Stimulated activated CD8-positive, alpha-beta memory T cell treated with anti-CD3 and anti-CD28 coated beads, Interleukin-15, amount 100 ng/mL, for 24 hours (primary cell): ENCODE results near the gene ZNF174.
A peak's percentile ranks its signal among the peaks of the same experiment; 100 is the strongest.

Experiments
- DNase-seq: peaks from one replicate; pipeline ENCODE4 v3.0.0-alpha.2; 2020; ENCODE audit warnings: low read depth

The ZNF174 gene

DNA sequence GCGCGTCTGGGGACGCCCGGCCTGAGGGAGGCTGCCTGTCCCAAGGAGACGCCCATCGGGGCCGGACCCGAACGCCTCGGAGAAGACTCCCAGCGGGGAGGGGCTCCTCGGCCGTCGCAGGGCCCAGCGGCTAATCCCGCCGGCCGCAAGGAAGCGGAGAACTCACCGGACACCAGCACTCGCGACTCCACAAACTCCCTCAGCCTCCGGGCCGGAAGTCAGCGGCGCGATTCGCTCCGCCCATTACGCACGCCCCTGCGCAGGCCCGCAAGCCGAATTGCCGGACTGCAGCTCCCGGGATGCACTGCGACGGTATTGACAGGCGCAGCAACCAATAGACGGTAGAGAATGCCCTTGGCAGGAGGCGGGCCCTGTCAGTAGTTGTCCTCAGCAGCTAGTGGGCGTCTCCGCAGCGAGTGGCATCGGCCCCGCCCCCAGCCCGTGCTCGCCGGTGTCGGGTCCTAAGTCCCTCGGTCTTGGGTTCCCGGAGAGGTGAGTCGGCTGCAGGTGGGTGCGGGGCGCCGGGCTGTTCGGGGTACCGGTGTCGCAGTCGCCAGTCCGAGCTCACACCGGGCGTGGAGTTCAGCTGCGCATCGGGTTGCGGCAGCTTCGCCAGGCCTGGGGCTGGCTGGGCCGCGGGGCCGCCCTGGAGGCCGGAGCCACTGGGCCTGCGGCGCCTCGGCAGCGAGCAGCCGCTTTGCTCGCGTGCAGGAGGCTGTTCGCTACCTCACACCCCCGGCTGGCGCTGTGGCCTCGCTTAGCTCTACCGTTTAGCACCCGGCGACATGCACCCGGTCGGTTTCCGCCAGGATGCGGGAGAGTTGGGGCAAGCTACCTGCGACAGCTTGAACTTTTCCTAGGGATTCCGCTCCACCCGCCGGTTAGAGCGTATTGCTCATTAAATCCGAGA, at the start of gene ZNF174, which contains the start of gene ZSCAN32:
TSS of gene ZNF174 (plus strand) at position 437 of the 910 bp plus-strand sequence. CDS start 790 bp downstream, outside the sequence.
TSS of gene ZSCAN32 (minus strand) at position 226 of the 910 bp plus-strand sequence. CDS start 3,447 bp downstream, outside the sequence.
- DNase-seq = peak; percentile 86

DNA sequence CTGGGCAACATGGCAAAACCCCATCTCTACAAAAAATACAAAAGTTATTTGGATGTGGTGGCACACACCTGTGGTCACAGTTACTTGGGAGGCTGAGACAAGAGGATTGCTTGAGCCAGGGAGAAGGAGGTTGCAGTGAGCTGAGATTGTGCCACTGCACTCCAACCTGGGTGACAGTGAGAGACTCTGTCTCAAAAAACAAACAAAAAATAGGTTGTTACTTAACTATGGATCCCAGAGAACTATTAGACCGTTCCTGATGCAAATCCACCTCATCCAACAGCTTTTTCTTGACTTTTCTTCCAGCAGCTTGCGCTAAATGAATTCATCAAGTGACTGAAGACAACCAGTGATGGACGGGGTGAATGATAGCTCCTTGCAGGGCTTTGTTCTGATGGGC, 45.4 kb upstream of the ZNF174 start, which contains the start of gene OR2C1:
TSS of gene OR2C1 (plus strand) at position 301 of the 400 bp plus-strand sequence. CDS start at position 353, 52 bp downstream.
- DNase-seq = no peak

DNA sequence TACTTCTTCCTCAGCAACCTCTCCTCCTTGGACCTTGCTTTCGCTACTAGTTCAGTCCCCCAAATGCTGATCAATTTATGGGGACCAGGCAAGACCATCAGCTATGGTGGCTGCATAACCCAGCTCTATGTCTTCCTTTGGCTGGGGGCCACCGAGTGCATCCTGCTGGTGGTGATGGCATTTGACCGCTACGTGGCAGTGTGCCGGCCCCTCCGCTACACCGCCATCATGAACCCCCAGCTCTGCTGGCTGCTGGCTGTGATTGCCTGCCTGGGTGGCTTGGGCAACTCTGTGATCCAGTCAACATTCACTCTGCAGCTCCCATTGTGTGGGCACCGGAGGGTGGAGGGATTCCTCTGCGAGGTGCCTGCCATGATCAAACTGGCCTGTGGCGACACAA, 44.9 kb upstream of the ZNF174 start:
- DNase-seq = no peak

DNA sequence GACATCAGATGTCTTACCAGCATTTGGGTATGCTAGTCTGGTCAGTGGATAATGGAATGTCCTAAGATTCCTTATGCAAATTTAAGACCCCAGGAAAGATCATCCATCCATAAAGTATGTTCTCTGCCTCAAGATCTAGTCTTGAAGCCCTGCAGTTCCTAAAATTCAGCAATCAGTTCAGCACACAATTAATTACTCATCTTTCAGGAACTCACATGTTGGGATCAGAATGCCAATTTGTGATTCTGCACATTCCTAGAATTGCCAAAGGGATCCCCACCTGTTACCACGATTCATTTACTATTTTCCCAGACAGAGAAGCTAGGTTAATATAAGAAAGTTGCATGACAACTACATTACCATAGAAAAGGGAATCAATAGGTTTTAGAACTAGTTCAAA, 42.1 kb upstream of the ZNF174 start:
- DNase-seq = no peak

DNA sequence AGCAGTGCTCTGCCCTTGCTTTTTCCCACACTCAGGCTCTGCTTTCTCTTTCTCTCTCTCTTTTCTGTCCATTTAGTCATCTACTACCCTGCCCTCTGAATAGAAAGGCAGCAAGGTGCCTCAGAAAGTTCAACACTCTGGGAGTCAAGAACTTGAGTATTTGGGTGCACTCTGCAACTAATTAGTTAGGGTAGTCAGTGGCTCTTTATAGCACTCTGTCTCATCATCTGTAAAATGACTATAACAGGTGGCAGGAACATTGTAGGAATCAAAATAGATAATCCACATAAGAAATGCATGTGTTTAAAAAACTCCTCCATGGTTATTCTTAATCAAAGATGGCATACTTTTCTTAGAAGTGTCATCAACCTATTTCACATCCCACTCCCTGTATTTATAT, 38.1 kb upstream of the ZNF174 start:
- no peak for DNase-seq

DNA sequence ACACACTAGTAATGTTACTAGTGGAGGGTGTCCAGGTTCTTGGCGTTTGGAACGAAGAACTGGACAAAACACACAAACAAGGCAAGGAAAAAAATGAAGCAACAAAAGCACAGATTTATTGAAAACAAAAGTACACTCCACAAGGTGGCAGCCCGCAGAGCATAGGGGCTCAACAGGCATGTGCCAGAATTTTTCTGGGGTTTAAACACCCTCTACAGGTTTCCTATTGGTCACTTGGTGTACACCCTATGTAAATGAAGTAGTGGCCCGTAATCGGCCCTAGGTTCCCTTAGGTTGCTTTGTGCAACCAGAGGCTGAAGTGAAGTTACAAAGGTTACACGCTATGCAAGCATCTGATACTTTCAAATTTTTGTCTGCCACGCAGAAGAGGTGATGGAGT, 37.2 kb upstream of the ZNF174 start:
- no peak for DNase-seq

DNA sequence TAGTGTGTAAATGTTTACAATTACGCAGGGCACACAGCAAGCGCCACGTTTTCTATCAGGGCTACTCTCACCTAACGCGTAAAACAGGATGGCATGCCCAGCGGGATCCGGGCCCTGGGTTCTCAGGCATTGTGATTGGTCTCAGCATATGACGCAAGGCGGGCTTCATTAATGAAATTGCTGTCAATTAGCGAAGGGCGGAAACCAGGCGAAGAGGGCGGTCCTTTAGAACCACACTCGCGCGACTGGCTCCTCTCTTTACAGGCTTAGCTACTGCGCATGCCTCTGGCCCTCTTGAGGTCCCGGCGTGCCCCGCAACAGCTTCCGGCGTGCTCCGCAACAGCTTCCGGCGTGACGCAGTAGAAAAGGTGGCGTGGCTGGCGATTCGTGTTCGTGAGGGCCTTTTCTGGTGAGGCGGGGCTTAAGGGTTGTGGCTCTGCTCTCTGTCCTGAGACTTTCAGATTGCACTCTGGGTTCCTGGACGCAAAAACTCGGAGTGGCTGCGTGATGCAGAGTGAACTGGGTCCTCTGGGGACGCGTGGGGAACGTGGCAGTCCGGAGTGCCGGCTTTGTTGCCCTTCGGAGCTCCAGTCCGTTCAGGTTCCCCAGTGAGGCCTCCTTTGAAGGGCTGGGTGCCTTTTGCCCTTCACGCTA, 36.1 kb upstream of the ZNF174 start:
- peak; percentile 52 for DNase-seq

DNA sequence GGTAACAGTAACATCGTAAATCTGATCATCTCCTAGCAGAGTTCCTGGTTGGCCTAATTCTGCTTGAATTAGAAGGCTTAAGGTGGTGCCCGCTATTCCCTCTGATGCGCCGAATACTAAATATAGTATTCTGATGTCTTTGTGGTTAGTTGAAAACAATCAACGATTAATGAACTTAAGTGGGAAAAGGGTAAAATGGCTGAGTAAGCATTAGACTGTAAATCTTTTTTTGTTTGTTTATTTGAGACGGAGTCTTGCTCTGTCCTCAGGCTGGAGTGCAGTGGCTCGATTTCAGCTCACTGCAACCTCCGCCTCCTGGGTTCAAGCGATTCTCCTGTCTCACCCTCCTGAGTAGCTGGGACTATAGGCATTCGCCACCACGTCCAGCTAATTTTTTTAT, 31.9 kb upstream of the ZNF174 start:
- DNase-seq = no peak

DNA sequence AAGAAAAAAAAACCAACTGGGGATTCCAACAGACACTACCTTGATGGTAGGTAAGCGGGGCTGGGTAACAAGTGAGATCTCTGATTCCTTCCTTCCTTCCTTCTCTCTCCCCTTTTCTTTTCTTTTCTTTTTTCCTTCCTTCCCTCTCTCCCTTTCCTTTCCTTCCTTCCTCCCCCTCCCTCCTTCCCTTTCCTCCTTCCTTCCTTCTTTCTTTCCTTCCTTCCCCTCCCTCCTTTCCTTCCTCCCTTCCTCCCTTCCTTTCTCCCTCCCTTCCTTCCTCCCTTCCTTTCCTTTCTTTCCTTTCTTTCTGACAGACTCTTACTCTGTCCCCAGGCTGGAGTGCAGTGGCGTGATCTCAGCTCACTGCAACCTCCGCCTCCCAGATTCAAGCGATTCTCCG, 25.3 kb upstream of the ZNF174 start:
- DNase-seq = no peak

DNA sequence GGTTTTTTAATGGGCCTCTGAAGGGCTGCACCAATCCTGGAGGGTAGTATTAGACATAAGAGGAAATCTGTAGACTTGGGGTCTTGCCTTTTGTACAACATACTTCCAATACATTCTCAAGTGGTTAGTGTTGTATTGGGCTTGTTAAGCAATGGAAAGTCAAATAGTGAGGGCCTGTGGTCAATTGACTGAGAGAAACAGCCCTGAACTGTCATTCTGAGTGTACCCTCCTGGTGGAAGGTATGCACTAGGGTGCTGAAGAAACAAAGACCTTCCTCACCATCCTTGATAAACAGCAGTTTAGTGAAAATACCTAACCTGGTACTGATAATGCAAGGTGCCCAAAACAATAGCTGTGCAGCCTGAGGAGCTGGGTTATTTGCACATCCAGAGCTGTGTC, 23.1 kb upstream of the ZNF174 start:
- no peak for DNase-seq

DNA sequence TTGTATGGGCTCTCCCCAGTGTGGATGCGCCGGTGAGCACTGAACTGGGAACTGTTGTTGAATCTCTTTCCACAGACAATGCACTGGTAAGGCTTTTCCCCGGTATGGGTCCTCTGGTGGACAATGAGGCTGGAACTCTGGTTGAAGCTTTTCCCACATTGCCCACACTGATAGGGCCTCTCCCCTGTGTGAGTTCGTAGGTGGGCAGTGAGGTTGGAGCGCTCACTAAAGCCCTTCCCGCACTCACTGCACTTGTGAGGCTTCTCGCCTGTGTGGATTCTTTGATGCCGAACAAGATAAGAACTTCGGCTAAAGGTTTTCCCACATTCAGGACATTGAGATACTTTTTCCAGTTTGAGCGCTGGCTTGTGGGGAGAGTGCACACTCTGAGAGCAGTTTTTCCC, 18.0 kb upstream of the ZNF174 start:
- DNase-seq = no peak

DNA sequence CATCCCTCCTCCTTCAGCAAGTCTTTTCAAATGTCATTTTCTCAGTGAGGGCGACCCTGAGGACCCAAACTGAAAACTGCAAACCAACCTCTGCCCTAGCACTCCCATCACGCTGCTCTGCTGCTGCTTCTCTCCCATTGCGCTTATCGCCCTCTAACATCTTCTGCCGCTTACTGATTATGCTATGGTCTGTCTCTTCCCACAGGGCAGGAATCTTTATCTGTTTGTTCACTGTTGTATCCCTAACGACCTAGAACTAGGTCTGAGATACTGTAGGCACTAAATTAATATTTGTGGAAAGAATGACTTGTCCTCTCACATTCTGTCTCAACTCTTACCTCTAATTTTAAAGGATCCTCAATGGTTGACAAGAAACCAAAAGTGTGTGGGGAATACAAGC, 12.7 kb upstream of the ZNF174 start:
- DNase-seq = no peak

DNA sequence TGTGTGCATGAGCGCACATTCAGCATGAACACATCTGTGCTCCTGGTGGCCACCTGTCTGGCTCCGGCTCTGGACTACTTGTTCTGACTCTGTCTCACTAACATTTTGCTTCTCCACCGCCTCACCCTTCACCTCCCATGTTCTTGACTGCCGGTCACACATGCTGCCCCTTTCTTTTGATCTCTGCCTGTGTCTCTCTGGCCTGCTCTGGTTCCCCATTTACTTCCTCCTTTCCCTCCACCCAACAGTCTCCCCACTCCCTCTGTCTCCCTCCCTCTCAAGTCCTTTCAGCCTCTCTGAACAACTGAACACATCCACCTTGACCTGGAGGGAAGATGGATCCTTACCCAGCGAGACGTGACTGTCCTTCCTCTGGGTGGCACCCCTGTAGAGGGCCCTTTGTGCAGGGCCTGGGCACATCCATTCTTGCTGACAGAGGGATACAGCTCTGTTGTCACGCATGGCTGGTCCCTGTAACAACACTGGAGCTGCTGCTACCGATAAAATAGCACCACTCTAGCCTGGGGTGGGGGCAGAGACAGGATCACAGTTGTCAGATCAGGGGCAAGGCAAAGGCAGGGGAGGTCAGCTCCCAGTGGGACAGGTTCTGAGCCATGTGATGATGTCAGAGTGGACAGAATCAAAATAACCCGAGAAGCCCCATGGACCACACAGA, 11.2 kb upstream of the ZNF174 start:
- no peak for DNase-seq

DNA sequence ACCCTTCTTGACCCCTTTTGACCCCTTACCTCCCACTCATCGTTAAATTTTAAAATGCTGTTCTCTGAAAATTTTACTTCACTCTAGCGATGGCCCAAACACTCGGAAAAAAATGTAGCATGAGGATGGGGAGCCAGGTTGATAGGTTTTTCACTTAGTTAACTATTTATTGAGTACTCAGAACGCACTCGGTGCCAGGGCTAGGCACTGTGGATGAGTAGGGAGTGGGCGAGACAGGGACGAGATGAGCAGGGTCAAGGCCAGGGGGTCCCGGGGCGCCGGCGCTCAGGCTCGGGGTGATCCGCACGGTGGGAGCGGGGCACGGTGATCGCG, 603 bp upstream of the ZNF174 start:
- no peak for DNase-seq

DNA sequence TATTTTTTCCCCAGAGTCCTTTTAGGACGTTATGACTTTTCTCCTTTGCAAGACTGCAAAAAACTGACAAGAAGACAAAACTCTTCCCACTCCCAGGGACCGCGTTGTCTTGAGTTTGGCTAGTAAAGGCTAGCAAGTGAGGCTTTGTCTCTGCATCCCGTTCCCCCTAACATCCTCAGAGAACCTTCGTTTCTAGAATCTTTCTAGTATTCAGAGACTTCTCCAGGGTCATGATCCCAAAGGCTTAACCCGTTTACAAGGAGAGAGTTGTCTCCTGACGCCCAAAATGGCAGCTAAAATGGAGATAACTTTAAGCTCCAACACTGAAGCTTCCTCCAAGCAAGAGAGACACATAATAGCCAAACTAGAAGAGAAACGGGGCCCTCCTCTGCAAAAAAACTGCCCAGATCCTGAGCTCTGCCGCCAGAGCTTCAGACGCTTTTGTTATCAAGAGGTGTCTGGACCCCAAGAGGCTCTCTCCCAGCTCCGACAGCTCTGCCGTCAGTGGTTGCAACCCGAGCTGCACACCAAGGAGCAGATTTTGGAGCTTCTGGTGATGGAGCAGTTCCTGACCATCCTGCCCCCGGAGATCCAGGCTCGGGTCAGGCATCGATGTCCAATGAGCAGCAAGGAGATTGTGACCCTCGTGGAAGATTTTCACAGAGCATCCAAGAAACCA, 843 bp downstream of the ZNF174 start:
- no peak for DNase-seq

DNA sequence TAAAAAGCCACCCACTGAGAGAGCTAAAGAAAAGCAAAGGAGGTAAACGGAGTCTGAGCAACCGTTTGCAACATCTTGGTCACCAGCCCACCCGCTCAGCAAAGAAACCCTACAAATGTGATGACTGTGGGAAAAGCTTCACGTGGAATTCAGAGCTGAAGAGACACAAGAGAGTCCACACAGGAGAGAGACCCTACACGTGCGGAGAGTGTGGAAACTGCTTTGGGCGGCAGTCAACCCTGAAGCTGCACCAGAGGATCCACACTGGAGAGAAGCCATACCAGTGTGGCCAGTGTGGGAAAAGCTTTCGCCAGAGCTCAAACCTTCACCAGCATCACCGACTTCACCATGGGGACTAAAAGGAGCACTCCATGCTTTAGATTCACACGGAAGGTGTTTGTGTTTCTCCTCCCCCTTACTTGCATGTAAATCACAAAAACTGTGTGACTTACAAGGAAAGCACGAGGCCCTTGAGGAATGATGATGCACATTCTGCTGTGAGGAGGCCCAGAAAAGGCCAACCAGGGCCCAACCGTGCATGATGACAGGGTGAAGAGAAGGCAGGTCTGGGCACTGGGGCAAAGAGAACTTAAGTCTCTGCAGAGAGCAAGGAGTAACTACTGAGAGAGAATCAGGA, 7.7 kb downstream of the ZNF174 start:
- no peak for DNase-seq

DNA sequence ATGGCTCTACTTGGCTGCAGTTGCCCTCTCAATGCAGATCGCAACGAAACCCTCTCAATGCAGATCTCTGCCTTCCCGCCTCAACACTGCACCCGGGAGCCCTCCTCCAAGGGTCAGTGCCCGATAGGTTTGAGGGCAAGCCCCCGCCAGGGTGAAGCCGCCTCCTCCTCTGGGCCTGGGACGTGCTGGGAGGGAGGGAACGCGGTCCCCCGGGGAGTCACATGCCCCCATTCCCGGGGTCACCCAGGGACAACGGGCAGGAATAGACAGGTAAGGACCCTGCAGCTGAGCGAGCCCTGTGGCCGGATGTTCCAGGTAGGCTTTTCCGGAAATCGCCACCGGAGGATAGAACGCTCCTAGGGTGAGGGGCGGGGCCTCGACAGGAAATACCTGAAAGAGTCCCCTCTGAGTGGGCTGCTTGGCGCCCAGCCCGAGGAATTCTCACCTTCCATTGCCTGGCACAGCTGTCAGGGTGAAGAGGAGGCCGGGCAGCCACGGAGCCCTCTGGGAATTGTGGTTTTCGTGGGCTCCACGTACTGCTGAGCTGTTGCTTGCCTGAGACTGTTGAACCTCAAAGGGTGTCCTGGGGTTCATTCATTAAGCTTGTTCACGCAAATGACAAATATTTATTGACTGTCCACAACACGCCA, 12.8 kb downstream of the ZNF174 start:
- DNase-seq = no peak

DNA sequence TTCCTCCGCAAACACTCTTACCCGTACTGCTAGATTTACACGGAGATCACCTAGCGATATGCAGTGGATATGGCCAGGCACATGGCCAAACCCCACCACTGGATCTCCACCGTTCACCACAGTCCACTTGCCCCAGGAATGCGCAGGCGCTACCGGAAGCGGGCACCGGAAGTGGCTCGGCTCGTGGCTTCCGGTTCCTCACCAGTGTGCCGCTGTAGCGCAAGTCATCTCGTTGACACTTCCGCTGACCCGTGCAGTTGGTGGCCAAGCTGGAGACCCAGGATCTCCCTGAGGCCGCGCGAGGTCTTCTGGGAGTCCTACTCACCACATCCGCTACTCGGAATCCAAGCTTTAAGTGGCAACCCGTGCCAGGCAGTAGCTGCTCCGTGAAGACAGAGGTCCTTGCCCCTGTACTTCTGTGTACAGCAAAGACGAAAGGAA, 30.8 kb downstream of the ZNF174 start:
- peak; percentile 37 for DNase-seq

DNA sequence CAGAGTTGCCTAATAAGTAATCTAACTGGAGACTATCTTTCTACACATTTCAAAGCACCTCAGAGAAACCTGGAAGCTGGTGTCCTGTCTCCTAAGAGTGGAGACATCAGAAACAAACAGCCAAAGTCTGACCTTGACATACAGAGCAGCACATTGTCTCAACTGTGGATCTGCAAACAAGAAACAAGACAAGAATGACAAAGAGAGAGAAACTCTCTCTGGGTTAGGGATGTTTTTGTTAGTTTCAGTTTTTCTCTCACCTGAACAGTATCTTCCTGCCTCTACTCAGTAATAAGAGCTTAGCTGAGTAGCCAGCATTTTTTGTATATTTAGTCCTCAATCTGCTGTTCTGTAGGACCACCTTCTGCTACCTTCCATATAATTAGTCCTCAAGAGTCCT, 33.4 kb downstream of the ZNF174 start:
- no peak for DNase-seq

DNA sequence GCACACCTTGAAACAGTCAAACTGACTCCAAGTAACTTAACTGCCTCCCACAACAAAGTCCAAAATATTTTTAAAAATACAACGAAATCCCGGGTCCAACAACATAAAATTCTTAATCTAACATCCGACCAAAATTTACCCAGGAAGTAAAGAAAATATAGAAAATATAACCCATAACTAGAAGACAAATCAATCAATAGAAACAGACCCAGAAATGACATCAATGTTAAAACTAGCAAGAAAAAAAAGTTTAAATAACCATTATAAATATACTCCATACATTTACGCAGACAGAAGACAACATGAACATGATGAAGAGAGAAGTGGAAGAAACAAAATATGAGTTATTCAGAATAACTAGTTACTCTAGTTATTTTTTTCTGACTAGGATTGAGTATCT, 38.6 kb downstream of the ZNF174 start:
- no peak for DNase-seq
